Suprapubic skin (tissue), 3 donors: ENCODE results near the gene NKPD1.

Experiments
- POLR2A ChIP-seq, 2 donors: fragments of 450-650 bp; IDR thresholded peaks; one replicate each; pipeline ENCODE4 v1.6.1; 2017; ENCODE audit warnings: antibody characterized with exemption in 2 of 2, mild to moderate bottlenecking in 2 of 2, moderate library complexity in 2 of 2
- TF ChIP-seq, protein P1 (sequence below), 2 donors: fragments of 200-600 bp in 1 of 2; fragments of 450-650 bp in 1 of 2; sonication (generic) in 1 of 2; IDR thresholded peaks; one replicate each; pipeline ENCODE4 v1.5.1; 2016 to 2019; ENCODE audit warnings: antibody characterized with exemption in 2 of 2, mild to moderate bottlenecking in 1 of 2, moderate library complexity in 1 of 2

DNA sequence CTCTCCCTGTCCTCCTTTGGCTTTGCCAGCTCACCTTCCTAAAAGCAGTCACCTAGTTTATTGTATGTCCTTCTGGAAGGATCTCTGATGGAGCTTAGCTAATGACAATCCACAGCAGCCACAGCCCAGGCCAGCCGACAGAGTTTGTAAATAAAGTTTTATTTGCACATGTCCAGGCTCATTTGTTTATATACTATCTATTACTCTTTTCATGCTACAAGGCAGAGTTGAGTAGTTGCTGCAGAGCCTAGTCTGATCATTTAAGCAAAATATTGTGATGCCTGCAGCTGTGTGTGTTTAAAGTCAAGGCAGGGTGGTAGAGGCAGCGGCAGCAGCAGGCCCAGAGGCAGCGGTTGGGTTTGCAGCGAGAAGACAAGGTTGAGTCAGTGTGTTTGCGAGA lies 32.6 kb downstream of the NKPD1 start:
- TF ChIP-seq, protein P1, sequence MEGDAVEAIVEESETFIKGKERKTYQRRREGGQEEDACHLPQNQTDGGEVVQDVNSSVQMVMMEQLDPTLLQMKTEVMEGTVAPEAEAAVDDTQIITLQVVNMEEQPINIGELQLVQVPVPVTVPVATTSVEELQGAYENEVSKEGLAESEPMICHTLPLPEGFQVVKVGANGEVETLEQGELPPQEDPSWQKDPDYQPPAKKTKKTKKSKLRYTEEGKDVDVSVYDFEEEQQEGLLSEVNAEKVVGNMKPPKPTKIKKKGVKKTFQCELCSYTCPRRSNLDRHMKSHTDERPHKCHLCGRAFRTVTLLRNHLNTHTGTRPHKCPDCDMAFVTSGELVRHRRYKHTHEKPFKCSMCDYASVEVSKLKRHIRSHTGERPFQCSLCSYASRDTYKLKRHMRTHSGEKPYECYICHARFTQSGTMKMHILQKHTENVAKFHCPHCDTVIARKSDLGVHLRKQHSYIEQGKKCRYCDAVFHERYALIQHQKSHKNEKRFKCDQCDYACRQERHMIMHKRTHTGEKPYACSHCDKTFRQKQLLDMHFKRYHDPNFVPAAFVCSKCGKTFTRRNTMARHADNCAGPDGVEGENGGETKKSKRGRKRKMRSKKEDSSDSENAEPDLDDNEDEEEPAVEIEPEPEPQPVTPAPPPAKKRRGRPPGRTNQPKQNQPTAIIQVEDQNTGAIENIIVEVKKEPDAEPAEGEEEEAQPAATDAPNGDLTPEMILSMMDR (IDR thresholded peaks at IDR 0.05), result no peak
- no peak for TF ChIP-seq POLR2A (IDR thresholded peaks at IDR 0.05)
